Liver (tissue), 9 donors: ENCODE measurements around the gene ASTN1. TPM values are rescaled to one million over a fixed set of nuclear protein-coding genes. Genes with fewer than 3 reads are reported as not detected.

ENCODE experiments used
- DNase-seq: peaks from one replicate; pipeline ENCODE4 v3.0.0-alpha.2; 2017; ENCODE audit warnings: low spot score
- H3K27ac ChIP-seq, 2 donors: one replicate each; pipeline ENCODE4 v1.7.0; 2013; ENCODE audit warnings: inconsistent platforms in 2 of 2, low read length in 2 of 2, control low read depth in 1 of 2, low read depth in 1 of 2, mild to moderate bottlenecking in 1 of 2
- H3K27me3 ChIP-seq, 4 donors: one replicate each; pipeline versions ENCODE4 v1.6.1 to v1.7.0; 2013; ENCODE audit warnings: low read length in 3 of 4, inconsistent platforms in 1 of 4, mild to moderate bottlenecking in 1 of 4, moderate library complexity in 1 of 4; ENCODE audit not compliant: control insufficient read depth in 4 of 4, insufficient read depth in 4 of 4
- H3K36me3 ChIP-seq, 4 donors: one replicate each; pipeline versions ENCODE4 v1.6.1 to v1.7.0; 2013; ENCODE audit warnings: low read length in 3 of 4, mild to moderate bottlenecking in 3 of 4, low read depth in 1 of 4, moderate library complexity in 1 of 4; ENCODE audit not compliant: control insufficient read depth in 4 of 4, insufficient read depth in 3 of 4
- H3K4me1 ChIP-seq, 4 donors: one replicate each; pipeline versions ENCODE4 v1.6.1 to v1.7.0; 2013; ENCODE audit warnings: low read length in 3 of 4, mild to moderate bottlenecking in 3 of 4, moderate library complexity in 1 of 4; ENCODE audit not compliant: control insufficient read depth in 4 of 4, insufficient read depth in 4 of 4
- H3K4me3 ChIP-seq, 3 donors: one replicate each; pipeline versions ENCODE4 v1.6.1 to v1.7.0; 2013; ENCODE audit warnings: low read length in 3 of 3, control low read depth in 1 of 3, low read depth in 1 of 3, mild to moderate bottlenecking in 1 of 3
- H3K9ac ChIP-seq, 2 donors: one replicate each; pipeline ENCODE4 v1.7.0; 2013; ENCODE audit warnings: low read length in 2 of 2, mild to moderate bottlenecking in 2 of 2, moderate library complexity in 2 of 2, control low read depth in 1 of 2, low read depth in 1 of 2
- H3K9me3 ChIP-seq, 4 donors: one replicate each; pipeline versions ENCODE4 v1.6.1 to v1.7.0; 2013; ENCODE audit warnings: low read length in 3 of 4; ENCODE audit not compliant: control insufficient read depth in 4 of 4
- ATF3 ChIP-seq: IDR thresholded peaks from 2 replicates; pipeline ENCODE4 v1.6.1; 2016; ENCODE audit warnings: antibody characterized with exemption
- EGR1 ChIP-seq, 2 donors: IDR thresholded peaks; 2 replicates each; pipeline ENCODE4 v1.6.1; 2016 to 2018; ENCODE audit warnings: antibody characterized with exemption in 2 of 2, low read depth in 2 of 2
- FOXA1 ChIP-seq: IDR thresholded peaks from 2 replicates; pipeline ENCODE4 v1.6.1; 2016; ENCODE audit warnings: antibody characterized with exemption
- FOXA2 ChIP-seq: IDR thresholded peaks from 2 replicates; pipeline ENCODE4 v1.6.1; 2016; ENCODE audit warnings: antibody characterized with exemption
- GABPA ChIP-seq, 2 donors: IDR thresholded peaks in 1 of 2; conservative IDR thresholded peaks in 1 of 2; 2 replicates each; pipeline ENCODE4 v1.6.1; 2016; ENCODE audit warnings: antibody characterized with exemption in 2 of 2, mild to moderate bottlenecking in 1 of 2, moderate library complexity in 1 of 2
- HNF4A ChIP-seq, 2 donors: conservative IDR thresholded peaks; 2 replicates each; pipeline ENCODE4 v1.6.1; 2016; ENCODE audit warnings: antibody characterized with exemption in 2 of 2, mild to moderate bottlenecking in 2 of 2
- HNF4G ChIP-seq: IDR thresholded peaks from 2 replicates; pipeline ENCODE4 v1.6.1; 2016; ENCODE audit warnings: antibody characterized with exemption
- JUND ChIP-seq, 2 donors: IDR thresholded peaks; 2 replicates each; pipeline ENCODE4 v1.6.1; 2016; ENCODE audit warnings: antibody characterized with exemption in 2 of 2
- NR2F2 ChIP-seq: IDR thresholded peaks from 2 replicates; pipeline ENCODE4 v1.6.1; 2016; ENCODE audit warnings: antibody characterized with exemption
- RAD21 ChIP-seq, 2 donors: IDR thresholded peaks; 2 replicates each; pipeline ENCODE4 v1.6.1; 2016; ENCODE audit warnings: antibody characterized with exemption in 2 of 2, mild to moderate bottlenecking in 2 of 2
- RXRA ChIP-seq, 2 donors: IDR thresholded peaks; 2 replicates each; pipeline ENCODE4 v1.6.1; 2017 to 2018; ENCODE audit warnings: antibody characterized with exemption in 2 of 2, mild to moderate bottlenecking in 1 of 2
- YY1 ChIP-seq: IDR thresholded peaks from 2 replicates; pipeline ENCODE4 v1.6.1; 2016; ENCODE audit warnings: antibody characterized with exemption, mild to moderate bottlenecking
- WGBS: extraction: QIAGEN DNeasy Blood & Tissue Kit; methylation state at CpG from one replicate; pipeline ENCODE4 v1.1.7; 2013; 5-methylcytosine and 5-hydroxymethylcytosine counted together
- polyA plus RNA-seq, 2 donors: library from polyadenylated mRNA; stranded (reverse) in 1 of 2; unstranded in 1 of 2; fragments of 200-250 nt in 1 of 2; fragments of >200 nt in 1 of 2; fragmentation: Nextera tagmentation in 1 of 2; extraction: Ambion mirVana in 1 of 2; gene quantifications; one replicate each; pipeline versions ENCODE4 v1.2.1 to v1.2.3, GENCODE V29; 2013 to 2015
- total RNA-seq, 2 donors: library from RNA; depleted of rRNA; stranded (reverse); fragments of >200 nt; gene quantifications; one replicate each; pipeline ENCODE4 v1.2.3, GENCODE V29; 2014
- TF ChIP-seq, protein P1 (sequence below): fragments of 150-350 bp; IDR thresholded peaks from 2 replicates; pipeline ENCODE4 v1.5.1; 2017; ENCODE audit warnings: improper control_type of control experiment, low read depth, low read length; ENCODE audit not compliant: missing input control
- TF ChIP-seq, protein P2 (sequence below): IDR thresholded peaks from 2 replicates; pipeline ENCODE4 v1.6.1; 2016; ENCODE audit warnings: antibody characterized with exemption
- TF ChIP-seq, protein P3 (sequence below): IDR thresholded peaks from 2 replicates; pipeline ENCODE4 v1.6.1; 2016; ENCODE audit warnings: antibody characterized with exemption, mild to moderate bottlenecking
- donor health status: healthy.
- donor health status: healthy.
- donor health status: healthy.
- donor health status: healthy.
- donor health status: healthy.

The ASTN1 gene
- total and polyA plus RNA-seq, 4 donors = 0.10 to 0.28 (median 0.18) TPM

DNA sequence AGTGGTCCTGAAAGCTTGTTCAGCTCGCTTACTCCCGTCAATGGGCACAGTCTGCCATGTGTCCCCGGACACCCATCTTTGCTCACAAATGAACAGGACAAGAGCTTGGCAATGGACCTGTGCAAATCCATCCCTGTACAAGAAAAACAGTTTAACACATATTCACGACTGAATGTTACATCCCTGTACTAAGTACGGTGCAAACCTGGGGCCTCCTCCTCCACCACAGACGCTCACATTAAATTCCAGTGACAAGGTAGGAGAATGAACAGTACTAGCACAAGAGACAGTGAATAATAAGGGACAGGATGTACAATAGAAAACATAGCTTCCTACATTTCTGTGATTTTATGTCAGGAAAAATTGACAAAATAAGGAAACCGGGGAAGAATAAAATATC lies 187.7 kb downstream of the ASTN1 start:
- Histone ChIP-seq H3K4me1 (no peaks in the 10 kb centered on the region), H3K9me3 (no peaks in the 10 kb centered on the region), H3K27me3 (peaks cover 0 to 4% (median 0%) of the 10 kb centered on the region in 4 donors), H3K9ac (no peak overlapping the region), H3K27ac (no peak overlapping the region), H3K4me3 (no peak overlapping the region), H3K36me3 (no peaks in the 10 kb centered on the region)
- DNase-seq = no peak
- TF ChIP-seq HNF4A (conservative IDR thresholded peaks at IDR 0.05) = no peak
- TF ChIP-seq RAD21 (IDR thresholded peaks at IDR 0.05) = no peak
- TF ChIP-seq NR2F2 = no peak
- TF ChIP-seq, protein P1, sequence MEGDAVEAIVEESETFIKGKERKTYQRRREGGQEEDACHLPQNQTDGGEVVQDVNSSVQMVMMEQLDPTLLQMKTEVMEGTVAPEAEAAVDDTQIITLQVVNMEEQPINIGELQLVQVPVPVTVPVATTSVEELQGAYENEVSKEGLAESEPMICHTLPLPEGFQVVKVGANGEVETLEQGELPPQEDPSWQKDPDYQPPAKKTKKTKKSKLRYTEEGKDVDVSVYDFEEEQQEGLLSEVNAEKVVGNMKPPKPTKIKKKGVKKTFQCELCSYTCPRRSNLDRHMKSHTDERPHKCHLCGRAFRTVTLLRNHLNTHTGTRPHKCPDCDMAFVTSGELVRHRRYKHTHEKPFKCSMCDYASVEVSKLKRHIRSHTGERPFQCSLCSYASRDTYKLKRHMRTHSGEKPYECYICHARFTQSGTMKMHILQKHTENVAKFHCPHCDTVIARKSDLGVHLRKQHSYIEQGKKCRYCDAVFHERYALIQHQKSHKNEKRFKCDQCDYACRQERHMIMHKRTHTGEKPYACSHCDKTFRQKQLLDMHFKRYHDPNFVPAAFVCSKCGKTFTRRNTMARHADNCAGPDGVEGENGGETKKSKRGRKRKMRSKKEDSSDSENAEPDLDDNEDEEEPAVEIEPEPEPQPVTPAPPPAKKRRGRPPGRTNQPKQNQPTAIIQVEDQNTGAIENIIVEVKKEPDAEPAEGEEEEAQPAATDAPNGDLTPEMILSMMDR = no peak
- TF ChIP-seq EGR1 (IDR thresholded peaks at IDR 0.05; ENCODE audit: low read depth in 2 of 2) = no peak
- TF ChIP-seq ATF3 = no peak
- TF ChIP-seq FOXA1 = no peak
- no peak for TF ChIP-seq FOXA2
- TF ChIP-seq JUND (IDR thresholded peaks at IDR 0.05) = no peak
- no peak for TF ChIP-seq GABPA (IDR thresholded peaks at IDR 0.05 in 1 of 2, conservative IDR thresholded peaks at IDR 0.05 in 1 of 2)
- TF ChIP-seq YY1 = no peak
- WGBS = 91% methylated on average over 7 of the region's 7 CpGs

GRCh38 chr1:176976225-176976624 lies 188.3 kb downstream of the ASTN1 start:
- TF ChIP-seq EGR1 (IDR thresholded peaks at IDR 0.05; ENCODE audit: low read depth in 2 of 2) = no peak
- no peak for TF ChIP-seq JUND (IDR thresholded peaks at IDR 0.05)
- TF ChIP-seq HNF4G = no peak
- no peak for TF ChIP-seq RXRA (IDR thresholded peaks at IDR 0.05)
- TF ChIP-seq, protein P2, sequence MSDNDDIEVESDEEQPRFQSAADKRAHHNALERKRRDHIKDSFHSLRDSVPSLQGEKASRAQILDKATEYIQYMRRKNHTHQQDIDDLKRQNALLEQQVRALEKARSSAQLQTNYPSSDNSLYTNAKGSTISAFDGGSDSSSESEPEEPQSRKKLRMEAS = no peak
- TF ChIP-seq YY1 = no peak
- TF ChIP-seq HNF4A (conservative IDR thresholded peaks at IDR 0.05) = no peak
- TF ChIP-seq, protein P3, sequence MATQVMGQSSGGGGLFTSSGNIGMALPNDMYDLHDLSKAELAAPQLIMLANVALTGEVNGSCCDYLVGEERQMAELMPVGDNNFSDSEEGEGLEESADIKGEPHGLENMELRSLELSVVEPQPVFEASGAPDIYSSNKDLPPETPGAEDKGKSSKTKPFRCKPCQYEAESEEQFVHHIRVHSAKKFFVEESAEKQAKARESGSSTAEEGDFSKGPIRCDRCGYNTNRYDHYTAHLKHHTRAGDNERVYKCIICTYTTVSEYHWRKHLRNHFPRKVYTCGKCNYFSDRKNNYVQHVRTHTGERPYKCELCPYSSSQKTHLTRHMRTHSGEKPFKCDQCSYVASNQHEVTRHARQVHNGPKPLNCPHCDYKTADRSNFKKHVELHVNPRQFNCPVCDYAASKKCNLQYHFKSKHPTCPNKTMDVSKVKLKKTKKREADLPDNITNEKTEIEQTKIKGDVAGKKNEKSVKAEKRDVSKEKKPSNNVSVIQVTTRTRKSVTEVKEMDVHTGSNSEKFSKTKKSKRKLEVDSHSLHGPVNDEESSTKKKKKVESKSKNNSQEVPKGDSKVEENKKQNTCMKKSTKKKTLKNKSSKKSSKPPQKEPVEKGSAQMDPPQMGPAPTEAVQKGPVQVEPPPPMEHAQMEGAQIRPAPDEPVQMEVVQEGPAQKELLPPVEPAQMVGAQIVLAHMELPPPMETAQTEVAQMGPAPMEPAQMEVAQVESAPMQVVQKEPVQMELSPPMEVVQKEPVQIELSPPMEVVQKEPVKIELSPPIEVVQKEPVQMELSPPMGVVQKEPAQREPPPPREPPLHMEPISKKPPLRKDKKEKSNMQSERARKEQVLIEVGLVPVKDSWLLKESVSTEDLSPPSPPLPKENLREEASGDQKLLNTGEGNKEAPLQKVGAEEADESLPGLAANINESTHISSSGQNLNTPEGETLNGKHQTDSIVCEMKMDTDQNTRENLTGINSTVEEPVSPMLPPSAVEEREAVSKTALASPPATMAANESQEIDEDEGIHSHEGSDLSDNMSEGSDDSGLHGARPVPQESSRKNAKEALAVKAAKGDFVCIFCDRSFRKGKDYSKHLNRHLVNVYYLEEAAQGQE = no peak
- no peak for TF ChIP-seq NR2F2
- TF ChIP-seq RAD21 (IDR thresholded peaks at IDR 0.05) = no peak
- TF ChIP-seq, protein P1 = no peak
- no peak for TF ChIP-seq FOXA2
- no peak for TF ChIP-seq ATF3
- Histone ChIP-seq H3K9me3 (no peaks in the 10 kb centered on the region), H3K9ac (no peak overlapping the region), H3K4me1 (no peaks in the 10 kb centered on the region), H3K27me3 (peaks cover 0 to 4% (median 0%) of the 10 kb centered on the region in 4 donors), H3K27ac (no peak overlapping the region), H3K4me3 (no peak overlapping the region), H3K36me3 (no peaks in the 10 kb centered on the region)
- no peak for DNase-seq
- WGBS = 58% methylated on average over 4 of the region's 4 CpGs
